ENCODE data around the gene PRKG1.

Gene PRKG1

DNA sequence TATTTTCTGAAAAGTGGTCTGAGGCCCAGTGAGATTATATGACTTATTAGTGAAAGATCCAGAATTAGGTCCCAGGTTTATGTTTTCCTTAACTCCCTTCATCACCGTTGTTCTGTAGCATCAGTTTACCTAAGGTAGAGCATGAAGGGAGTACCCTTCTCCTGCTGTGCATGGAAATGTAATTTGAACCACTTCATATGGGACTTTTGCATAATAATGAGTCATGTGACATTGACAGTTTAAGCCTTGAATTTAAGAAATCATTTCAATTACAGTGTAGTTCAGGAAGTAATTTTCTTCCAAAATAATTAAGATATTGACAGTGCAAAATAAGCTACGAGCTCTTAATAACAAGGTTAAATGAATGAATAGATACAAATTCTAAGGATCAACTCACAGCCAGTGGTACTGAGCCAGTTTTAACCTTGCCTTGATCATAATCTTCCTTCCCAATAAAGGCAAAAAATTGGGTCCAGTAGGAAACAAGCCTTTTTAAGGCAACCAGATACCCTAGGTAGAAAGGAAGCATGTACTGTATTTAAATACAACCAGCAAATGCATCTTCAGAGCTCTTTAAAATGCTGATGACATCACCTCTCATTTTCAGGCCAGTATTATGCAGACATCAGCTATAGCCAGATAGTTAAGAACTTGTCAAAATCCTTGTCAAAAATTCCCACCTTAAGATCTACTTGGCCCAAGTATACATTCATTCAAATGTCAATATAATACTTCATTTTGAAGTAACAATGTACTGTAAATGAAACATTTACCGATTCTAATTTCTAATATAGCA, 1191.0 kb downstream of the PRKG1 start:
- DNase-seq (ENCODE audit: low spot score): no peak

- DNase-seq (ENCODE audit: low spot score): no peak
These were observed 1192.6 kb downstream of the PRKG1 start for GRCh38 chr10:52266858-52267257.

DNA sequence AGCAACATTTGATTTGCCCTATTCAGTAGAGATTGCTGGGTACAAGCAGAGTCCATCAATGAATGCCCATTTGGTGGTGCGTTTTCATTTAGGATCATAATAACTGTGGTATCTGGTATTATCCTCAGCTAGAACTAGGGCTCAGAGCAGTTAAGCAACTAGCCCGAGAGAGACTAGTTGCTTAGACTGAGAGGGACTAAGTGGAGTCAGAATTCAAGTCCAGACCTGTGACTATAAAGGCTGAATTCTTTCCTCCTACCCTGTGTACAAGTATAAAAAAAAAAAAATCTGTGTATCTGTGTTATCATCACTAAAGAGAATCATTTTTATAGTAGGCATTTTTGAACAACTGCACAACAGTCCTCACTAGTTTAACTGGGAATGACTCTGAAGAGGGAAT, 1194.5 kb downstream of the PRKG1 start:
- no peak for DNase-seq (ENCODE audit: low spot score)

DNA sequence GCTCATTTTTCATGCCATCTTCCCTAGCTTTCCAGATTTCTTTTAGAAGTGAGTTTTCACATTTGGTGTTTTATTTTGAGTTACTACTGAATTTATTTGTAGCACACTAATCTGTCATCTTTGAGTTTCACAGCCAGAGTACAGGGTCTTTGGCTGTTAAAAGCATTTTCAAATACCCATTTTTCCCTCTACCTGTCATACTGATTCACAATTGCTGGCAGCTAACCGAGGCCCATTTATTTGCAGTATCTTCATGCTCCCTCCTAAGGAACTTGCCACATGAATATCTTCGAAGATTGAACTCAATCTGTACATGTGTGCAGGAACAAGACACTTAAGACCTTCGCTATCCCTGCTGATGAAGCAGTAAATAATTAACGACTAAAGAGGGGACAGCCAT, 1194.9 kb downstream of the PRKG1 start:
- DNase-seq (ENCODE audit: low spot score): no peak

GRCh38 chr10:52276163-52276562, 1201.9 kb downstream of the PRKG1 start:
- DNase-seq (ENCODE audit: low spot score): no peak

- no peak for DNase-seq (ENCODE audit: low spot score)
These were observed 1202.7 kb downstream of the PRKG1 start for GRCh38 chr10:52276986-52277385.

DNA sequence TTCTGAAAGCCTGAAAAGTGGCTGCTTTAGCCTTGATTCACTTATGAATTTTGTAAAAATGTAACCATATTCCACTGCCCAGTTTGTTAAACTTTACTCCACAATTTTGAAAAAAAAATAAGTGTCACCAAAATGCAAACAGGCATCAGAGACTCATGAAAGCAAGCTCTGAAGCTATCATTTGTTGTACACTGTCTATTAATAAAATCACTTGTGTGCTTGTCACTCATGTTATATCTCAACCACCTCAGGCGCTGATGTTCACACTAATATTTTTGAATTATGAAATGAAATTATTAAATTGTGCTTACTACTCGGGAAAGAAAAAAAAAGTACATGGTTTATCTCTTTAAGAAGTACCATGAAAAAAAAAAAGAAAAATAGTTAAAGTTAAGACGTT, 1205.3 kb downstream of the PRKG1 start:
- no peak for DNase-seq (ENCODE audit: low spot score)

GRCh38 chr10:52280051-52280450, 1205.8 kb downstream of the PRKG1 start:
- no peak for DNase-seq (ENCODE audit: low spot score)

DNA sequence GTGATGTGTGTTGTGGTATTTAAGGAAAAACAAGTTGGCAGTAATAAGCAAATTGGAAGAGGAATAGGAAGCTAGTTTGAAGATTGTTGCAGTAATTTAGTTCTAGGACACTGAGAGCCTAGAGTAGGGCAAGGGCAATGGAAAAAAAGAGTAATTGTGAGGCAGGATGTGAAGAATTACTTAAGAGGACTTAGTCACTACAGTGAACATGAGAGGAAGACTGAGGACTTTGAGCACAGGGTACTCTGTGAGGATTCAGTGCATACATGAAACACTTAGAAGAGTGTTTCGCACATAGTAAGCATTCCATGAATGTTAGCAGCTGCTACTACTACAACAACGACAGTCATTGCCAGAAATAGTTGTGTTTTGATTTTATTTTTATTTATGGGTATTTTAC, 1208.9 kb downstream of the PRKG1 start:
- no peak for DNase-seq (ENCODE audit: low spot score)

DNA sequence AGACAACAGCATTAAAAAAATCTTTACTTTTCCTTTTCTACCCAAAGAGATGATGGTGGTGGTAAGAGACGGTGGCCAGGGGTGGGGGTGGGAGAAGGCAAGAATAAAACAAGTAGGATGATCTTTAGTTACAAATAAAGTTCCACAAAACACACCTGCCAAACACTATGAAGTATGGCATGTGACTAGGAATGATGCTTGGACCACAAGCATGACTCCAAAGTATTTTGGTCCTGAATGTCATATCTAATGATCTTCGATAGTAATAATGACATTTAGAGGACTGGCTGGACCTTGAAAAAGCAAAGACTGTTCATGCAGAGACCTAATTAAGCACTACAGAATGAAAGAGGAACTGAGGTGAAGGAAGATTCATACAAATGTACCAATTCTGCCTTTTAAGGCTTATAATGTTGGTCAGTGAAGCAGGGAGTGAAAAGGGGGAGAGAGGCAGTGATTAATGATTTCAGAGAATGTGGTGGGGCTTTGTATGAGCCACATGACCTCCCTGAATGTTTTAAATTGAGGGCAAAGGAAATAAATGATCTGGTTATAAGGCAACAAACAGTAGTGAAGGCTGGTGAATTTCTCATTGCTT, 1210.2 kb downstream of the PRKG1 start:
- DNase-seq (ENCODE audit: low spot score): no peak

- no peak for DNase-seq (ENCODE audit: low spot score)
These were observed 1213.6 kb downstream of the PRKG1 start for GRCh38 chr10:52287866-52288265.

DNA sequence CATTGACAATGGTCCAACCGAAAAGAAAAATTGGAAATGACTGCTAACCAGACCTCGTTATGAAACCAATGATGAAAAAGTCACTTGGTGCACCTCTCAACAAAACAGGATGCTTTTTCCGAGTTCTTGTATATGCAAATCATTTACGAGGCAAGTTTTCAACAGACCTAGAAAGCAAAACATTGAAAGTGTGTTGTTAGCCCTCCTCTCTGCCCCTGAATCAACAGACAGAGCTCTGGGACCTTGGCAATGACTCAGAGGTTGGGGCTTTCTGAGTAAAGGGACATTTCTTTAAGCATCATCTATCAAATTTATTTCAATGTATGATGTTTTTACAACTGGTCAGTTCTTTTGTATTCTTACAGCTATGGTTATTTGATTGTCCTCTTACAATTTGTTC, 1223.5 kb downstream of the PRKG1 start:
- no peak for DNase-seq (ENCODE audit: low spot score)

DNA sequence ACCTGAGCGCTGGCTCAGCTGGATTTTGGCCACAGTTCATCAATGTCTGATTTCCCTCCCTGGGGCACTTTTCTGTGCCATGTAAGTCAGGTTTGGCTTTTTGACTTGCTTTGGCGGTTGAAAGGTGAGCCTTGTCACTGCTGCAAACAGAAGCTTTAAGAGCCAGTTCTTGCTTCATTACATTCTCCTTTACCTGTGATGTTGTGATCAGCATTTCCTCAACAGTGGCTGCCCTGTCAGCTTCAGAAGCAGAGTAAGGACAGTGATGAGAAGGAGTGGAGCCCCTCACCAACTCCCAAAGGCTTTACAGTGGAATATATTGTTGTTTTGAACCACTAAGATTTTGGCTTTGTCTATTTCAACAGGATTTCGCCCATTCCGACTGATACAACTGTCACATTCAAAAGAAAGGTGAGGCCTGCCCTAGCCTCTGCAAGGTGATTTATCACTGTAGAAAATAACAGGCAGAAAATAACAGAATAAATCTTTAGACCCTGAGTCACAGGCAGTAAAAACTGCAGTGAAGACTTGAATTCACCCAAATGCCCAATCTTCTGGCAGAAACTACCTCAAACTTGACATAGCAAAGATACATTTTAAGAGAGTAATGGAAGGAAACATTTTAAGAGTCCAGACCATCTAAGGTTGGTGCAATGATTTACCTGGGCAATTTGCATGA, 1226.5 kb downstream of the PRKG1 start:
- DNase-seq (ENCODE audit: low spot score): no peak

DNA sequence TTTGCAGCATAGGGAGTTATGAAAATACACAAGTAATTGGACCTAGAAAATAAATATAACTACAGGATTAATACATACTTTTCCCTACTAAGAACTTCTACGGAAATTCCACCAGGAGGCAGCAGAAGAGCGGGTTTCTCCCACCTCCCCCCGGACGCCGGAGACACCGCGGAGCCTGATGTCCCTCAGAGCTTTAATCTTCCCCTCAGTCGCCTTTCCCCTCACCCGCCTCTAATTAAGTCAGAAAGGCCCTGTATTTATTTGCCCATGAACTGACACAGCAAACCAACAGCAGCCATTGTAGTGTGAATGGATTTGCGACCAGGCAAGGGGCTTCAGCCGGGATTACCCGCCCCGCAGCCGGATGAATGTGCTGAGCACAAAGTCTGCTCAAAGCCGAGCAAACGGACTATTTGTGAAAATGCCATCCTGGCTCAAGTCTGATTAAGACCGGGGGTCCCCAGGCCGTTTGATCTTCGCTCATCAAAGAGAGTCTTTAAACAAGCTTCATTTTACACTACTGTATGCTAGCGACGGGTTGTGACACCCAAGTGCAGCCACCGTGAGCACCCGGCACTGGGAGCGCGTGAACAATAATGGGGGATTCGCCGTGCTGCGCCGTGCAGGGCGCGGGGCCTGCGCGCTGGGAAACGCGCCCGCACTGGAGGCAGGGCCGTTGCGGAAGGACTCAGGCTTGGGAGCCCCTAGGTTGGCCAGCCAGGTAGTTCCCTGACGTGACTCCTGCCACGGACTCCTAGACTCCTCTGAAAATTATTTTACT, 1234.2 kb downstream of the PRKG1 start:
- DNase-seq (ENCODE audit: low spot score): peak; percentile 90

- DNase-seq (ENCODE audit: low spot score): no peak
These were observed 1238.6 kb downstream of the PRKG1 start for GRCh38 chr10:52312942-52313255.

DNA sequence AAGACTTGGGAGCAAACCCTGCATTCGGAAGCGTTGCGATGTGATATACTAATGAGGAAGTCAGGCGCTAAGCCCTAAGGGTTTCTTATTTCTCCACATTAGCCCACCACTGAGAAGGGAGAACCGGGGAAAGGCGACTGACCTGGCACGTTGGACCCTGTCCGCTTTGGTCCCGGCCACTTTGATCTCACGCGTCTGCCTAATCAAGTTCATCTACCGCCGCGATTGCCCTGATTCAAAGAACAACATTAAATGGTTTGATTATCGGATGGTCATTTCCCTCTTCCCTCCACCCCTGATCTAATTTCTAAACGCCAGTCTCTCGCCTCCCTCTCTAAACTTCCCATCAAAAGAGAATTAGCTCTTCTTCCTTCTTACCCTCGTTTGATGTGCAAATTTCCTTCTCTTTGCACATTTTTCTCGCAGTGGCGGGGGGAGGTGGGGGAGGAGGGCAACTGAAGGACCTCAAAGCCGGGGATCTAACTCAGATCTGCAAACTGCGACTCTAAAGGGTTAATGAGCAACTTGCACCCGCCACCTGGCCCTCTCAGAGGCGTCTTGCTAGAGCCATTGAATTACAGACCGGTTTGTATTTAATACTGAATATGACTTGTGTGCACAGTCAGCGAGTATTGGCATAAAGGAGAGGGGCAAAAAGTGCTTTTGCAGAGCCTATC, 1239.1 kb downstream of the PRKG1 start:
- DNase-seq (ENCODE audit: low spot score): no peak

- peak; percentile 92 for DNase-seq (ENCODE audit: low spot score)
These were observed 1239.9 kb downstream of the PRKG1 start, which contains the start of gene DKK1 for GRCh38 chr10:52313933-52314821. DKK1 (plus strand) TSS chr10:52314281; CDS start chr10:52314435, 154 bp downstream.

GRCh38 chr10:52314822-52315552, 1240.7 kb downstream of the PRKG1 start:
- peak; percentile 51 for DNase-seq (ENCODE audit: low spot score)

DNA sequence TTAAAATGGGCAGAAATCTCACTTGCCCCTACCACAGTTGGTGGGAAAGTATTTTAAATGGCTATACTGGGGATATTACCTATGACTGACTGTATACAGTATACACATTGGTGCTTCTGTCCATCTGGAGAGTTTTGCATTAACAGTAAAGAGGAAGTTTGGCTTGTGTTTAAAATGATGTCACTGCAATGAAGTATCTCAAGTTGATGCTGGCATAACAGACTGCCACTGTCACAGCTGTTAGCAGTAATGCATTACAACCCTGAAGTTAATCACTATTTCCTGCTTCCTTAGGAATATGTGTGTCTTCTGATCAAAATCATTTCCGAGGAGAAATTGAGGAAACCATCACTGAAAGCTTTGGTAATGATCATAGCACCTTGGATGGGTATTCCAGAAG, 1241.7 kb downstream of the PRKG1 start:
- no peak for DNase-seq (ENCODE audit: low spot score)

DNA sequence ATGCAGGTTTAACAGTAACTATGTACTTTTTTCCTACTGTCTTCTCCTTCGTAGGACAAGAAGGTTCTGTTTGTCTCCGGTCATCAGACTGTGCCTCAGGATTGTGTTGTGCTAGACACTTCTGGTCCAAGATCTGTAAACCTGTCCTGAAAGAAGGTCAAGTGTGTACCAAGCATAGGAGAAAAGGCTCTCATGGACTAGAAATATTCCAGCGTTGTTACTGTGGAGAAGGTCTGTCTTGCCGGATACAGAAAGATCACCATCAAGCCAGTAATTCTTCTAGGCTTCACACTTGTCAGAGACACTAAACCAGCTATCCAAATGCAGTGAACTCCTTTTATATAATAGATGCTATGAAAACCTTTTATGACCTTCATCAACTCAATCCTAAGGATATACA, 1242.2 kb downstream of the PRKG1 start:
- DNase-seq (ENCODE audit: low spot score): no peak
